K562 (cell line): ENCODE results near the gene EEF1A2. TPM values are rescaled to one million over a fixed set of nuclear protein-coding genes. Genes with fewer than 3 reads are reported as not detected.

Experiments
- CBFB ChIP-seq: sonication (generic); formaldehyde crosslinking; IDR thresholded peaks from 2 replicates; pipeline ENCODE4 v1.4.0; 2020; ENCODE audit warnings: mild to moderate bottlenecking, missing genetic modification reagents
- CBX5 ChIP-seq: IDR thresholded peaks from 2 replicates; pipeline ENCODE4 v1.6.1; 2014; ENCODE audit warnings: low read depth, borderline replicate concordance
- COPS2 ChIP-seq: fragments of 450-650 bp; conservative IDR thresholded peaks from 2 replicates; pipeline ENCODE4 v1.6.1; 2016; ENCODE audit warnings: mild to moderate bottlenecking, moderate library complexity
- HIVEP1 ChIP-seq: fragments of 250-450 bp; sonication (Bioruptor Pico); IDR thresholded peaks from 2 replicates; pipeline ENCODE4 v1.4.0; 2020; ENCODE audit warnings: mild to moderate bottlenecking
- JUNB ChIP-seq: fragments of 450-650 bp; formaldehyde crosslinking; conservative IDR thresholded peaks from 2 replicates; pipeline ENCODE4 v1.4.0; 2020; ENCODE audit warnings: mild to moderate bottlenecking
- KAT7 ChIP-seq: sonication (generic); formaldehyde crosslinking; IDR thresholded peaks from 2 replicates; pipeline ENCODE4 v1.8.0; 2022; ENCODE audit warnings: missing genetic modification reagents, mild to moderate bottlenecking, borderline replicate concordance
- MYBL2 ChIP-seq, 2 experiments: fragments of 450-650 bp in 1 of 2; sonication (generic) in 1 of 2; formaldehyde crosslinking in 1 of 2; IDR thresholded peaks; 2 replicates each; pipeline versions ENCODE4 v1.6.1 to v1.8.1; 2017 to 2022; ENCODE audit warnings: borderline replicate concordance in 1 of 2, inconsistent platforms in 1 of 2, low read depth in 1 of 2, mild to moderate bottlenecking in 1 of 2, missing genetic modification reagents in 1 of 2, moderate library complexity in 1 of 2
- NEUROD1 ChIP-seq: fragments of 150-350 bp; IDR thresholded peaks from 2 replicates; pipeline ENCODE4 v1.6.1; 2014; ENCODE audit warnings: borderline replicate concordance, low read length, low read depth; ENCODE audit not compliant: partially characterized antibody
- SMAD4 ChIP-seq: fragments of 250-450 bp; sonication (Bioruptor Pico); conservative IDR thresholded peaks from 2 replicates; pipeline ENCODE4 v1.8.0; 2021; ENCODE audit warnings: inconsistent platforms, mild to moderate bottlenecking, moderate library complexity
- TBP ChIP-seq: optimal IDR thresholded peaks from 2 replicates; pipeline ENCODE3; 2011; ENCODE audit warnings: low read depth, low read length, improper control_type of control experiment
- TCF3 ChIP-seq: sonication (generic); formaldehyde crosslinking; IDR thresholded peaks from 2 replicates; pipeline ENCODE4 v1.4.0; 2020; ENCODE audit warnings: mild to moderate bottlenecking, missing genetic modification reagents
- ZBTB17 ChIP-seq: fragments of 450-650 bp; formaldehyde crosslinking; IDR thresholded peaks from 2 replicates; pipeline ENCODE4 v1.4.0; 2020; ENCODE audit warnings: mild to moderate bottlenecking
- ZNF174 ChIP-seq: fragments of 250-450 bp; sonication (Bioruptor Pico); IDR thresholded peaks from 2 replicates; pipeline ENCODE4 v1.4.0; 2020; ENCODE audit warnings: mild to moderate bottlenecking
- ZNF3 ChIP-seq: fragments of 250-450 bp; sonication (Bioruptor Pico); IDR thresholded peaks from 2 replicates; pipeline ENCODE4 v1.5.0; 2021; ENCODE audit warnings: mild to moderate bottlenecking, moderate library complexity
- polyA plus RNA-seq, 8 experiments: library from polyadenylated mRNA; depleted of rRNA in 4 of 8; stranded (reverse) in 5 of 8; unstranded in 3 of 8; fragments of >200 nt; fragmentation: Nextera tagmentation in 2 of 8; fragmentation: Illumina TruSeq in 1 of 8; extraction: Ambion mirVana in 2 of 8; extraction: Trizol in 1 of 8; gene quantifications; 2 replicates each; pipeline versions ENCODE4 v1.2.1 to v1.2.3, GENCODE V29; 2011 to 2014; ENCODE audit warnings: inconsistent platforms in 1 of 8, missing spikeins in 1 of 8
- total RNA-seq, 7 experiments: library from RNA; depleted of rRNA in 6 of 7; stranded (reverse); fragments of >200 nt in 6 of 7; fragmentation: Illumina TruSeq in 2 of 7; extraction: Trizol in 2 of 7; gene quantifications; 2 replicates each; pipeline versions ENCODE4 v1.2.1 to v1.2.3, GENCODE V29; 2011 to 2021; ENCODE audit warnings: low replicate concordance in 1 of 7
- TF ChIP-seq, protein P1 (sequence below): fragments of 450-650 bp; conservative IDR thresholded peaks from 2 replicates; pipeline ENCODE4 v1.6.1; 2016; ENCODE audit warnings: missing genetic modification characterization, low read depth, mild to moderate bottlenecking, control low read depth, missing compliant biosample characterization
- TF ChIP-seq, protein P2 (sequence below): fragments of 200-800 bp; sonication (Bioruptor generic); IDR thresholded peaks from 2 replicates; pipeline ENCODE4 v1.6.1; 2017; ENCODE audit warnings: missing genetic modification characterization, missing compliant biosample characterization
- TF ChIP-seq, protein P3 (sequence below): fragments of 250-450 bp; sonication (Bioruptor Pico); IDR thresholded peaks from 2 replicates; pipeline ENCODE4 v1.4.0; 2020
- TF ChIP-seq, protein P4 (sequence below): fragments of 450-650 bp; IDR thresholded peaks from 2 replicates; pipeline ENCODE4 v1.7.0; 2016; ENCODE audit warnings: borderline replicate concordance

Gene EEF1A2
- total and polyA plus RNA-seq, 9 of the 15 experiments (the other 6 are each of a cell fraction or from before 2014, with no cell fraction given): 0.04 to 29.6 (median 11.5) TPM

DNA sequence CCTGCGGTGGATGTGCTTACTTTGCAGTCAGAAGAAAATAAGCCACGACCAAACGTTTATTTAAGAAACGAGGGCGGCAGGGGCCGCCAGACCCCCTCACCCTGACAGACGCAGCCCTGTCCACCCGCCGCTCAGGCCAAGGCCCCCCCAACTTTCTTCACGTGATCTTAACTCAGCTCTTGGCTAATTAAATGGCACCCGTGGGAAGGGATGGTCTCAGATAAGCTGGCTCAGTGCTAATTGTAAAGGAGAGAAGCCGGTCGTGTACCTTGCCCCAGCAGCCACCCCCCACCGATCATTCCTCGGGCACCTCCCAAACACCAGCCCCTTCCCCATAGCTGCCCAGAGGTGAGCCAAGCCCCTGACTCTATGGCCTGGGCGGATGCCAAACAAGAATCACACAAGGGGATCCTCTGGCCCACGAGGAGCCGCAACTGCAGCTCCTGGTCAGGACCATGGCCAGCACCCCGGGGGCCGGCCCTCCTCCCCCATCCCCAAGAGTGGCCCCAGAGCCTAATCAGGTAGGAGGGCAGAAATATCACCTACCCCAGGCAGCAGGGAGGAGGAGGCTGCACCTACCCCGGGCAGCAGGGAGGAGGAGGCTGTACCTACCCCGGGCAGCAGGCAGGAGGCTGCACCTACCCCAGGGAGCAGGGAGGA lies 37.6 kb downstream of the EEF1A2 start (continued):
- TF ChIP-seq, protein P1, sequence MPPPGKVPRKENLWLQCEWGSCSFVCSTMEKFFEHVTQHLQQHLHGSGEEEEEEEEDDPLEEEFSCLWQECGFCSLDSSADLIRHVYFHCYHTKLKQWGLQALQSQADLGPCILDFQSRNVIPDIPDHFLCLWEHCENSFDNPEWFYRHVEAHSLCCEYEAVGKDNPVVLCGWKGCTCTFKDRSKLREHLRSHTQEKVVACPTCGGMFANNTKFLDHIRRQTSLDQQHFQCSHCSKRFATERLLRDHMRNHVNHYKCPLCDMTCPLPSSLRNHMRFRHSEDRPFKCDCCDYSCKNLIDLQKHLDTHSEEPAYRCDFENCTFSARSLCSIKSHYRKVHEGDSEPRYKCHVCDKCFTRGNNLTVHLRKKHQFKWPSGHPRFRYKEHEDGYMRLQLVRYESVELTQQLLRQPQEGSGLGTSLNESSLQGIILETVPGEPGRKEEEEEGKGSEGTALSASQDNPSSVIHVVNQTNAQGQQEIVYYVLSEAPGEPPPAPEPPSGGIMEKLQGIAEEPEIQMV: no peak
- no peak for TF ChIP-seq COPS2
- TF ChIP-seq CBFB (CRISPR knock-in tag): no peak
- TF ChIP-seq MYBL2 (IDR thresholded peaks at IDR 0.05; ENCODE audit: low read depth): no peak
- no peak for TF ChIP-seq MYBL2 (CRISPR knock-in tag; IDR thresholded peaks at IDR 0.05; ENCODE audit: borderline replicate concordance)
- TF ChIP-seq, protein P2, sequence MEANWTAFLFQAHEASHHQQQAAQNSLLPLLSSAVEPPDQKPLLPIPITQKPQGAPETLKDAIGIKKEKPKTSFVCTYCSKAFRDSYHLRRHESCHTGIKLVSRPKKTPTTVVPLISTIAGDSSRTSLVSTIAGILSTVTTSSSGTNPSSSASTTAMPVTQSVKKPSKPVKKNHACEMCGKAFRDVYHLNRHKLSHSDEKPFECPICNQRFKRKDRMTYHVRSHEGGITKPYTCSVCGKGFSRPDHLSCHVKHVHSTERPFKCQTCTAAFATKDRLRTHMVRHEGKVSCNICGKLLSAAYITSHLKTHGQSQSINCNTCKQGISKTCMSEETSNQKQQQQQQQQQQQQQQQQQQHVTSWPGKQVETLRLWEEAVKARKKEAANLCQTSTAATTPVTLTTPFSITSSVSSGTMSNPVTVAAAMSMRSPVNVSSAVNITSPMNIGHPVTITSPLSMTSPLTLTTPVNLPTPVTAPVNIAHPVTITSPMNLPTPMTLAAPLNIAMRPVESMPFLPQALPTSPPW (CRISPR knock-in tag): peak; percentile 63
- TF ChIP-seq TBP: no peak
- TF ChIP-seq ZNF174 (CRISPR knock-in tag): no peak
- no peak for TF ChIP-seq JUNB (CRISPR knock-in tag)
- no peak for TF ChIP-seq KAT7 (CRISPR knock-in tag)
- TF ChIP-seq CBX5: no peak
- TF ChIP-seq SMAD4 (CRISPR knock-in tag): no peak
- TF ChIP-seq NEUROD1: no peak
- TF ChIP-seq ZNF3 (CRISPR knock-in tag): no peak
- TF ChIP-seq, protein P3, sequence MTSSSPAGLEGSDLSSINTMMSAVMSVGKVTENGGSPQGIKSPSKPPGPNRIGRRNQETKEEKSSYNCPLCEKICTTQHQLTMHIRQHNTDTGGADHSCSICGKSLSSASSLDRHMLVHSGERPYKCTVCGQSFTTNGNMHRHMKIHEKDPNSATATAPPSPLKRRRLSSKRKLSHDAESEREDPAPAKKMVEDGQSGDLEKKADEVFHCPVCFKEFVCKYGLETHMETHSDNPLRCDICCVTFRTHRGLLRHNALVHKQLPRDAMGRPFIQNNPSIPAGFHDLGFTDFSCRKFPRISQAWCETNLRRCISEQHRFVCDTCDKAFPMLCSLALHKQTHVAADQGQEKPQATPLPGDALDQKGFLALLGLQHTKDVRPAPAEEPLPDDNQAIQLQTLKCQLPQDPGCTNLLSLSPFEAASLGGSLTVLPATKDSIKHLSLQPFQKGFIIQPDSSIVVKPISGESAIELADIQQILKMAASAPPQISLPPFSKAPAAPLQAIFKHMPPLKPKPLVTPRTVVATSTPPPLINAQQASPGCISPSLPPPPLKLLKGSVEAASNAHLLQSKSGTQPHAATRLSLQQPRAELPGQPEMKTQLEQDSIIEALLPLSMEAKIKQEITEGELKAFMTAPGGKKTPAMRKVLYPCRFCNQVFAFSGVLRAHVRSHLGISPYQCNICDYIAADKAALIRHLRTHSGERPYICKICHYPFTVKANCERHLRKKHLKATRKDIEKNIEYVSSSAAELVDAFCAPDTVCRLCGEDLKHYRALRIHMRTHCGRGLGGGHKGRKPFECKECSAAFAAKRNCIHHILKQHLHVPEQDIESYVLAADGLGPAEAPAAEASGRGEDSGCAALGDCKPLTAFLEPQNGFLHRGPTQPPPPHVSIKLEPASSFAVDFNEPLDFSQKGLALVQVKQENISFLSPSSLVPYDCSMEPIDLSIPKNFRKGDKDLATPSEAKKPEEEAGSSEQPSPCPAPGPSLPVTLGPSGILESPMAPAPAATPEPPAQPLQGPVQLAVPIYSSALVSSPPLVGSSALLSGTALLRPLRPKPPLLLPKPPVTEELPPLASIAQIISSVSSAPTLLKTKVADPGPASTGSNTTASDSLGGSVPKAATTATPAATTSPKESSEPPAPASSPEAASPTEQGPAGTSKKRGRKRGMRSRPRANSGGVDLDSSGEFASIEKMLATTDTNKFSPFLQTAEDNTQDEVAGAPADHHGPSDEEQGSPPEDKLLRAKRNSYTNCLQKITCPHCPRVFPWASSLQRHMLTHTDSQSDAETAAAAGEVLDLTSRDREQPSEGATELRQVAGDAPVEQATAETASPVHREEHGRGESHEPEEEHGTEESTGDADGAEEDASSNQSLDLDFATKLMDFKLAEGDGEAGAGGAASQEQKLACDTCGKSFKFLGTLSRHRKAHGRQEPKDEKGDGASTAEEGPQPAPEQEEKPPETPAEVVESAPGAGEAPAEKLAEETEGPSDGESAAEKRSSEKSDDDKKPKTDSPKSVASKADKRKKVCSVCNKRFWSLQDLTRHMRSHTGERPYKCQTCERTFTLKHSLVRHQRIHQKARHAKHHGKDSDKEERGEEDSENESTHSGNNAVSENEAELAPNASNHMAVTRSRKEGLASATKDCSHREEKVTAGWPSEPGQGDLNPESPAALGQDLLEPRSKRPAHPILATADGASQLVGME: no peak
- TF ChIP-seq ZBTB17 (CRISPR knock-in tag): no peak
- no peak for TF ChIP-seq TCF3 (CRISPR knock-in tag)
- no peak for TF ChIP-seq HIVEP1
- TF ChIP-seq, protein P4, sequence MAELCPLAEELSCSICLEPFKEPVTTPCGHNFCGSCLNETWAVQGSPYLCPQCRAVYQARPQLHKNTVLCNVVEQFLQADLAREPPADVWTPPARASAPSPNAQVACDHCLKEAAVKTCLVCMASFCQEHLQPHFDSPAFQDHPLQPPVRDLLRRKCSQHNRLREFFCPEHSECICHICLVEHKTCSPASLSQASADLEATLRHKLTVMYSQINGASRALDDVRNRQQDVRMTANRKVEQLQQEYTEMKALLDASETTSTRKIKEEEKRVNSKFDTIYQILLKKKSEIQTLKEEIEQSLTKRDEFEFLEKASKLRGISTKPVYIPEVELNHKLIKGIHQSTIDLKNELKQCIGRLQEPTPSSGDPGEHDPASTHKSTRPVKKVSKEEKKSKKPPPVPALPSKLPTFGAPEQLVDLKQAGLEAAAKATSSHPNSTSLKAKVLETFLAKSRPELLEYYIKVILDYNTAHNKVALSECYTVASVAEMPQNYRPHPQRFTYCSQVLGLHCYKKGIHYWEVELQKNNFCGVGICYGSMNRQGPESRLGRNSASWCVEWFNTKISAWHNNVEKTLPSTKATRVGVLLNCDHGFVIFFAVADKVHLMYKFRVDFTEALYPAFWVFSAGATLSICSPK: no peak
